GM13976 (cell line): ENCODE data around the gene NXNL2.

ENCODE experiments used
- DNase-seq: peaks from one replicate; pipeline ENCODE4 v3.0.0; 2012; ENCODE audit warnings: low spot score
- CTCF ChIP-seq: IDR thresholded peaks from 2 replicates; pipeline ENCODE4 v1.5.1; 2012; ENCODE audit warnings: borderline replicate concordance, mild to moderate bottlenecking; ENCODE audit not compliant: insufficient read depth; ENCODE audit errors: extremely low read depth, missing control alignments, control extremely low read depth
- in situ Hi-C: fragments of 300-500 bp; cut with MboI; formaldehyde crosslinking; loops from one replicate; pipeline ENCODE4 v1.12.0; 2022; ENCODE audit warnings: low sequenced_read_pairs, mixed read lengths, inconsistent platforms; ENCODE audit not compliant: unreplicated experiment

The NXNL2 gene

DNA sequence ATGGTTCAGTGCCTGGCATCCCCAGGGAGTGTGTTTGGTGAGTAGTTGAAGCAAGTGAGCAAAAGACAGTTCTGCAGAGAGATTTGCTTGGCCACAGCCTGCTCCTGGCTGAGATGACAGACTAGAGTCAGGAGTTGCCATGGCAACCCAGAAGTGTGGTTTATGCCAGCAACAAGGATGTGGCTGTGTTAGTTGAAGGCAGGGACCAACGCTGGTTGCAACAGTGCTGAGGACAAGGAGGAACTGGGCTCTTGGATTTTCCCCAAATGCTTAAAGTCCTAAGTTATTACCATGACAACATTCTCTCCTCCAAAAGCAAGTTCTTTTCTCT lies 2.7 kb downstream of the NXNL2 start:
- in situ Hi-C loops = no loop called here
- TF ChIP-seq CTCF = no peak

DNA sequence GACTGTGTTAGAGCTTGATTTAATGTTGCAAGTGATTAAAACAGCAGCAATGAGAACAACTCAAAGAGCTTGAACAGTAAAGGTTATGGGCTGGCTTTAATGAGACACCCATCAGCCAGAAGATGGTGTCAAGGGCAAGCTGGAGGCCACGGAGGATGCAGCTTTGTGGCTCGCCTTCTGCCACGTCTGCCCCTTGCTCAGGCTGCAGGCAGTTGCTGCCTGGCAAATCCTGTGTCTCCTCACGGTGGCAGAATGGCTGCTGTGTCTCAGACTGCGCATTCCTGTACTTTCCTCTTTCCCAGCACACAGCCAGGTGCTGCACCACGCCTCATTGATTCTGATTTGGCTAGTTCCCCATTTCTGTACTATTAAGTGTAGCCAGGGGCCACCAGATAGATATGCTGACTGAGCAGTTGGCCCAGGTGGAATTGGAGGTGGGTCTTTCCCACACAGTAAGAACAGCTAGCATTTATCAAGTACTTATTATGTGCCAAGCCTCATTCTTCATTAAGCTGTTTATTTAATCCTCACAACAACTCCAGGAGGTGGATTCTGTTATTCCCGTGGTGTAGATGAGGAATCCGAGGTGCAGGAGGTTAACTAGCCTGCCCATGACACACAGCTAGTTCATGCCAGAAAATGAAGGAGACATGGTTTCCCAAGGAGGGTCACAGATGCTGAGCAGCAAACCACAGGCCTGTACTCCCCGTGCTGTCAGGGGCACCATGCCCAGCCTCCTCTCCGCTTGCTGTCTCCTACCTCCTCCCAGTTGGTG lies 3.5 kb downstream of the NXNL2 start:
- no peak for DNase-seq

More for the DNA sequence above, 2.7 kb downstream of the NXNL2 start:
- DNase-seq = no peak

GRCh38 chr9:88539246-88539645 lies 4.3 kb downstream of the NXNL2 start:
- no peak for TF ChIP-seq CTCF
- in situ Hi-C loops = no loop called here
- no peak for DNase-seq

More for the DNA sequence above, 3.5 kb downstream of the NXNL2 start:
- no peak for TF ChIP-seq CTCF
- in situ Hi-C loops = no loop called here

GRCh38 chr9:88540251-88540763 lies 5.3 kb downstream of the NXNL2 start:
- no peak for TF ChIP-seq CTCF
- in situ Hi-C loops = no loop called here
- no peak for DNase-seq

DNA sequence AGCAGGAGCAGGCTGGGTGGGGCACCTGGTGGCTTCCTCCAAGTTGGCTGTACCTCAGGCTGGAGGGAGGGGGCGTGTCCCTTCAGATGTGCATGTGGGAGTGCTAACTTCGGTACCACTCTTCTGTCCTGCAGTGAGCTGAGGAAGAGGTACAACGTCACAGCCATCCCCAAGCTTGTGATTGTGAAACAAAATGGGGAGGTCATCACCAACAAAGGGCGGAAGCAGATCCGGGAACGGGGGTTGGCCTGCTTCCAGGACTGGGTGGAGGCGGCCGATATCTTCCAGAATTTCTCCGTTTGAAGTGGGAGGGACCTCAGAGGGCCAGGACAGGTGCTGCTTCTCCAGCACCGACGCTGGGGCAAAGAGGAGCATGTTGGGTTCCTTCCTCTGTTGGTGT lies 9.3 kb downstream of the NXNL2 start:
- no peak for TF ChIP-seq CTCF
- DNase-seq = no peak
- in situ Hi-C loops = no loop called here

GRCh38 chr9:88551546-88552137 lies 16.7 kb downstream of the NXNL2 start:
- in situ Hi-C loops = loop anchor here (25.0 kb wide), 1 partner anchor 589 kb away; the partner anchor contains the start of gene CDK20
- no peak for DNase-seq
- no peak for TF ChIP-seq CTCF

GRCh38 chr9:88553350-88553749 lies 18.4 kb downstream of the NXNL2 start:
- DNase-seq = no peak
- no peak for TF ChIP-seq CTCF
- in situ Hi-C loops = loop anchor here (25.0 kb wide), 1 partner anchor 591 kb away; the partner anchor contains the start of gene CDK20
